Motor neuron (in vitro differentiated cells): ENCODE results near the gene RSAD2. TPM values are rescaled to one million over a fixed set of nuclear protein-coding genes. Genes with fewer than 3 reads are reported as not detected.
"Not testable (repeated sequence)": the region's sequence is repeated elsewhere in the genome, so short reads cannot be mapped to it uniquely, and the experiment has no call there.

ENCODE experiments used
- ATAC-seq, 8 experiments: fragments of 200-7000 bp; cut with Tn5 transposase; replicated peaks in 6 of 8; 2 replicates each; pipeline ENCODE4 v1.8.0; 2021; ENCODE audit warnings: mild to moderate bottlenecking in 8 of 8, moderate library complexity in 8 of 8
- H3K27ac ChIP-seq, 2 donors: fragments of 250-450 bp; sonication (Bioruptor Pico); 2 replicates each; pipeline ENCODE4 v1.9.0; 2021; ENCODE audit warnings: antibody characterized with exemption in 2 of 2, mild to moderate bottlenecking in 2 of 2, moderate library complexity in 1 of 2
- H3K4me1 ChIP-seq, 2 donors: fragments of 250-450 bp; sonication (Bioruptor Pico); replicated peaks in 1 of 2; 2 replicates each; pipeline ENCODE4 v1.6.1; 2021; ENCODE audit warnings: antibody characterized with exemption in 2 of 2, mild to moderate bottlenecking in 2 of 2, moderate library complexity in 1 of 2
- H3K4me3 ChIP-seq, 5 donors: fragments of 250-450 bp; sonication (Bioruptor Pico); 2 replicates each; pipeline ENCODE4 v1.9.0; 2021; ENCODE audit warnings: antibody characterized with exemption in 5 of 5, mild to moderate bottlenecking in 5 of 5, moderate library complexity in 4 of 5
- WGBS, 10 experiments: fragments of 450-650 bp; shearing (Covaris generic); methylation state at CpG; one replicate each; pipeline ENCODE4 v1.0.0; 2022; 5-methylcytosine and 5-hydroxymethylcytosine counted together
- in situ Hi-C, 9 experiments: fragments of 400-800 bp; cut with MboI; loops; one replicate each; pipeline ENCODE4 v1.15.0; 2021; ENCODE audit warnings: low sequenced_read_pairs in 9 of 9, low pct_unique_long_range_greater_than_20kb in 2 of 9; ENCODE audit not compliant: unreplicated experiment in 9 of 9
- total RNA-seq, 8 experiments: library from RNA; unstranded; fragments of 300-600 nt; gene quantifications; 2 replicates each; pipeline versions ENCODE4 v1.2.3 to v1.2.4, GENCODE V29; 2022

The RSAD2 gene
- total RNA-seq, 8 experiments from 2014 or later = 0.27 to 10.2 (median 1.1) TPM

DNA sequence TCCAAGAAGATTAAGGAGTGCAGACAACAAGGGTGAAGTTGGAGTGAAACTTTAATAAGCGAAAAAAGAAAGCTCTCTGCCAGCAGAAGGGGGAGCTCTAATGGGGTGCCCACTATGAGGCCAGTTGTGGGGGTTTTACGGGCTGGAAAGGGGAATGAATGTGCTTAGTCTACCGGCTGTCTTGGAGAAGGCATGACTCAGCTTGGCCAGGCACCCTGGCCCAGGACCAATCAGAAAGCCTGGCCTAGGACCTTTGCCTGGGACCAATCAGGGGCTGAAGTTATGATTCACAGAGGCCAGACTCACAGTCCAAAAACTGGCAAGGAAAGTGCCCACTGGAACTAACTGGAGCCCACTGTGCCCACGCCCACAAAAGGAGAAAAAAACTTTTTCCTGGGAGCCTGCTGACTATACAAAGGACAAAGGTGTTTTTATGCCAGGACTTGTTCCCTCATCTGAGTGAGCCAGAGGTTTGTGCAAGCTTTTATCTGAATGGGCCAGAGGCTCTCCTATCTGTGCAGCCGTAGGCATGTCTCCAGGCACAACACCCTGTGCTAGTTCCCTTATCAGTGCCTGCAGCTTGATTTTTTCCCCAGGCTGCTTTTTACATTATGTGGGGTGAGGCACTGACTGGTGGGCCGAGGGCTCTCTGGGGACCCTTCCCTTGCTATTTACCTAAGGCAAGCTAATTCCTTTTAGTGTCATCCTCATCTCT is 30.5 kb upstream of the RSAD2 start:
- ATAC-seq = no peak
- Histone ChIP-seq H3K4me1 (no peaks in the 10 kb centered on the region), H3K4me3 (no peak overlapping the region), H3K27ac (no peak overlapping the region)
- in situ Hi-C loops = no loop called here
- 20 to 81% (median 57%) methylated on average over 1 to 6 of the region's 6 CpGs; no CpG with 5 or more reads in 2 of the 10 experiments for WGBS, 10 experiments

DNA sequence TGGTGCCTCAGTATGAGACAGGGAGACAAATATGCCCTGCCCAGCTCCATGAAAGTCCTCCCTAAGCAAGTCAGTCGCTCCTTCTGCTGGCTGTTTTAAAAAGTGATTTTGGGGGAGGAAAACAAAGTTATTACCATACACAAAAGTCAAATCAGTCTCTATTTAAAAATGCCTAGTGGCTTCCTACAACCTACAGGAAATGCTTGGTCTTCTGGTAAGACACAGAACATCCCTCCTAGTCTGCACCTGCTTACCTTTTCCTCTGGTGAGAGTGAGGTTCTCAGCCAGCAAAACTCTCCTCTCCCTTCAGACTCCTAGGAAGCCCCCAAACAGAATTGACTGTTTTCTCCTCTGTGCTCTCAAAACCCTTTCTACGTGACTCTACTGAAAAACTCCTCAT is 25.4 kb upstream of the RSAD2 start:
- Histone ChIP-seq H3K27ac (no peak overlapping the region), H3K4me1 (no peaks in the 10 kb centered on the region), H3K4me3 (no peak overlapping the region)
- in situ Hi-C loops = no loop called here
- 20 to 100% (median 80%) methylated on average over 1 to 2 of the region's 2 CpGs; no CpG with 5 or more reads in 3 of the 10 experiments for WGBS, 10 experiments
- ATAC-seq = no peak

DNA sequence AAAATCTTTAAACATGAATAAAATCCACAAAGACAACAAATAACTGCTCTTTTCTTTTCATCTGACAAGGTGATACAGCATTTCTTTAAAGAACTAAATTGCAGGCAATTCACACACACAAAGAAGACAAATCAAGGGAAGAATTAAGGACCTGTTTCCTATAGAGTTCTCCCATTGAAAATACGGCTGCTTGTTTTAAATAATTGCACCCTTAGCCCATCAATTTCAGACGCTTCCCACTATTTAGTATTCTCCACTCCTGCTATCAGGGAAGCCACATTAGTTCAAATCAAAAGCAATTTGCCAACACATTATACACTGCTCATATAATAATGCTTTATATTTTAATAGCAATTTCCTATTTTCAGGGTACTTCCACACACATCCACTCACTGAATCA is 23.2 kb upstream of the RSAD2 start:
- no peak overlapping the region for H3K4me3 ChIP-seq
- 27 to 80% (median 57%) methylated on average over 1 to 2 of the region's 2 CpGs; no CpG with 5 or more reads in 1 of the 10 experiments for WGBS, 10 experiments
- no peak overlapping the region for H3K27ac ChIP-seq
- H3K4me1 ChIP-seq = no peaks in the 10 kb centered on the region
- in situ Hi-C loops = no loop called here
- ATAC-seq = no peak

DNA sequence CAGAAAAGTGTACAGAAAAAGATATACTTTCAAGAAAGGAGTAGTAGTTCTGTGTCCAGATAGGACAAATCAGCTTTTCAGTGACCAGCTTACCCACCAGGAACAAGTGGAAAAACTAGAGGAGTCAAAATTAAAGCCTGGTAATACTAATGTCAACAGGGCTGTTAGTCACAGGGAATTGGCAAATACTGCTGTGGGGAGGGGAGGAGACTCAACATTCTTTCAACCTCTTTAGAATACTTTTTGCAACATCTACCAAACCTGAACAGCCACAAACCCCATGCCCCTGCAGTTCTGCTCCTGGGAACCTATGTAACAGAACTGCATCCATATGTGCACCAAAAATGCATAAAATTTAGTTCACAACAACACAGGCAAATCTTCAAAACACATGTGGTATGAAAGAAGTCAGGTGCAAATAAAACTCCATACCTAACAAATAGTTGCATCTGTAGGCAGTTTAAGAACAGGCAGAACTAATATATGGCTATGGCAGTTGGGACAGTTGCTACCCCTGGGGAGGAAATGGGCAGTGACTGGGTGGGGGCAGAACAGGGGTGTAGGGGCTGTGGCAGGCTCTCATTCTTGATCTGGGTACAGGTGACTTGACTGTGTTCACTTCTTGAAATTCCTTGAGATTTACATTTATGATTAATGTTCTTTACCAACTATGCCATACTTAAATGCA is 21.6 kb upstream of the RSAD2 start:
- H3K4me3 ChIP-seq = no peak overlapping the region
- peak in 1 of 8 experiments; percentile 48 for ATAC-seq
- H3K27ac ChIP-seq = no peak overlapping the region
- H3K4me1 ChIP-seq = no peaks in the 10 kb centered on the region
- in situ Hi-C loops = no loop called here

DNA sequence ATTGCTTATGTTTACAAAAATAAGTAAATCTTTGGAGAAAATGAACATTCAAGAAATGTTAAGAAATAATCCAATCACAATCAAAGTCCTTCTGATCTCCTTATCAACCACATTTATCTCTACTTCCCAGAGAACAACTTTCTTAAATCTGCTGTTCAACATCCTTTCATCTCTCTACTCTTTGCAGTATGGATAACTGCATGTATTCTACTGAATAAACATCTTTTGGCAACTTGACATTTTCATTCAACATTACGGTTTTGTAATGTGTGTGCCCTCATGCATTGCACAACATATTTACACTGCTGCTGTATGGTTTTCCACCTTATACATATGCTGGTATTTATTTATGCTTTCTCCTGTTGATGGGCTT is 21.0 kb upstream of the RSAD2 start:
- in situ Hi-C loops = no loop called here
- Histone ChIP-seq H3K4me3 (no peak overlapping the region), H3K27ac (no peak overlapping the region), H3K4me1 (no peaks in the 10 kb centered on the region)
- 14 to 100% (median 82%) methylated on average over 1 of the region's 1 CpG; no CpG with 5 or more reads in 4 of the 10 experiments for WGBS, 10 experiments
- ATAC-seq = peak in 1 of 8 experiments; percentile 22

DNA sequence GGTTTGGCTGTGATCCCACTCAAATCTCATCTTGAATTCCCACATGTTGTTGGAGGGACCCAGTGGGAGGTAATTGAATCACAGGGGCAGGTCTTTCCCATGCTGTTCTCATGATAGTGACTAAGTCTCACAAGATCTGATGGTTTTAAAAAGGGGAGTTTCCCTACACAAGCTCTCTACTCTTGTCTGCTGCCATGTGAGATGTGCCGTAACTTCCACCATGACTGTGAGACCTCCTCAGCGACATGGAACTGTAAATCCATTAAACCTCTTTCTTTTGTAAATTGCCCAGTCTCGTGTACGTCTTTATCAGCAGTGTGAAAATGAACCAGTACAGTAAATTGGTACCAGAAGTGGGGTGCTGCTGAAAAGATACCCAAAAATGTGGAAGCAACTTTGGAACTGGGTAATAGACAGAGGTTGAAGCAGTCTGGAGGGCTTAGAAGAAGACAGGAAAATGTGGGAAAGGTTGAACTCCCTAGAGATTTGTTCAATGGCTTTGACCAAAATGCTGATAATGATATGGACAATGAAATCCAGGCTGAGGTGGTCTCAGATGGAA is 19.0 kb upstream of the RSAD2 start:
- ATAC-seq, in situ Hi-C loops, H3K27ac ChIP-seq, H3K4me3 ChIP-seq, H3K4me1 ChIP-seq: not testable (repeated sequence)
- 47 to 100% (median 84%) methylated on average over 2 to 4 of the region's 4 CpGs; no CpG with 5 or more reads in 4 of the 10 experiments for WGBS, 10 experiments

DNA sequence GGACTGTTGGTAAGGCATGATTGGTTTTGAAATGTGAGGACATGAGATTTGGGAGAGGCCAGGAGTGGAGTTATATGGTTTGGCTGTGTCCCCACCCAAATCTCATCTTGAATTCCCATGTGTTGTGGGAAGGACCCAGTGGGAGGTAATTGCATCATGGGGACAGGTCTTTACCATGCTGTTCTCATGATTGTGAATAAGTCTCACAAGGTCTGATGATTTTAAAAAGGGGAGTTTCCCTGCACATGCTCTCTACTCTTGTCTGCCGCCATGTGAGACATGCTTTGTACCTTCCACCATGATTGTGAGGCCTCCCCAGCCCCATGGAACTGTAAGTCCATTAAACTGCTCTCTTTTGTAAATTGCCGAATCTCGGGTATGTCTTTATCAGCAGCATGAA is 17.3 kb upstream of the RSAD2 start:
- Histone ChIP-seq H3K4me1 (peaks cover 9% of the 10 kb centered on the region in 2 donors), H3K4me3 (no peak overlapping the region), H3K27ac (no peak overlapping the region)
- ATAC-seq = no peak
- in situ Hi-C loops = no loop called here
- 0 to 84% (median 77%) methylated on average over 1 to 3 of the region's 3 CpGs; no CpG with 5 or more reads in 3 of the 10 experiments for WGBS, 10 experiments

DNA sequence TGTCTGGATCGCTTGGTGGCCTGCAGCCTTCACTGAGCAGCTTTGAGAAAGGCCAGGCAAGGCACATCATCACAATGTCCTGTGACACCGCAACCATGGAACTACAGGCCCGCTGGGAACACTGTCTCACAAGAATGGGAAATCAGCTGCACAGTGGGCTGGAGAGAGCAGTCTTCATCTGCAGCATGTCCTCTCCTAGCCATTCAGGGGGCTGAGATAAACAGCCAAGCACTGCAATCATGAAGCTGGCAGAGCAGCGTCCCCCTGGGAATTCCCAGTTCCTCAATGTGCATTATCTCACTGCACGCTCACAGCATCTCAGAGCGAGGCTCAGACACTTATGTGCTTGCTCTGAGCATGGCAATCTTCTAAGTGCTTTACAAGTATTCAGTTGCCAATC is 13.8 kb upstream of the RSAD2 start:
- Histone ChIP-seq H3K4me1 (peaks cover 9% of the 10 kb centered on the region in 2 donors), H3K4me3 (no peak overlapping the region), H3K27ac (peak overlapping the region; percentile 25 to 42)
- WGBS, 10 experiments = 60 to 100% (median 85%) methylated on average over 1 to 4 of the region's 6 CpGs; no CpG with 5 or more reads in 2 of the 10 experiments
- ATAC-seq = peak in 5 of 8 experiments; percentile 51 to 72 (median 65)
- in situ Hi-C loops = no loop called here

DNA sequence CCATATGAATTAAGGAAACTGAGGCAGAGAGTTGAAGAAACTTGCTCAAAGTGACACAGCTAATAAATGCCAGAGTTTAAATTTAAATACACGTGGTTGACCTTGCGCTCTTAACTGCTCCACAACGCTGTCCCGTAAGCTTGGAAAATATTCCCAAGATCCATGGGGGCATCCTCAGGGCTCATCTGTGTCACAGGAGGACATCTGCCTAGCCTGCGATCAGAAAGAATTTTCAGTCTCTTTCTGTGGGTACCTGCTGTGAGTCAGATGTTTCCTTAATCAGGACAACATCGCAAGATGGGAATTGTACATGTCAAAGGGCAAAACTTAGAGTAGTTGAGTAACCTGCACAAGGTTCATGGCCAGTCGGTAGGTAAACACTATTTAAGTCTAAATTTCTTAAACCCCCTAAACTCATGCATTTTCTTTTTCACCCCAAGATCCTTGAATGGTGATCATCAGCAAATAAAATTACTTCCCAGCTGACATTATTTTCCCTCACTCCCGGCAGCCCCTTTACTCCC is 13.3 kb upstream of the RSAD2 start:
- in situ Hi-C loops = no loop called here
- ATAC-seq = no peak
- Histone ChIP-seq H3K4me3 (no peak overlapping the region), H3K4me1 (peaks cover 9% of the 10 kb centered on the region in 2 donors), H3K27ac (no peak overlapping the region)
- 63 to 85% (median 78%) methylated on average over 4 to 7 of the region's 8 CpGs; no CpG with 5 or more reads in 2 of the 10 experiments for WGBS, 10 experiments

DNA sequence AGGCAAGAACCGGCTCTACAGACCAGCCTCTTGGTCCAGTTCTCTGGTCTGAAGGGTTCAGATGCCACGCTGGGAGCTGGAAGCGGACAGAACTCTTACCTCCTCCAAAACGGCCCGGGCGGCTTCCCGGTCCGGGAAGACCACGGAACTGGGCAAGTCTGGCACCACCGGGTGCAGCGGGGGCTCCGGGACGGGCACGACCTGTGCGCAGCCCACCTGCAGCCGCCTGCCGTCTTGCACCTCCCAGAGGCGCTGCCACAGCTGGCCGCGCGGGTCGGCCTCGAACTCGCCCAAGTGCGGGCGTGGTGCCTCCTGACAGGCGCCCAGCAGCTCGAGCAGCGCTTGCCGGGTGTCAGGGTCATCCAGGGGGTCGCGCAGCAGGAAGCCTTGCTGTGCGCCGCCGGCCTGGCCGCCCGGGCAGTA is 12.6 kb upstream of the RSAD2 start:
- Histone ChIP-seq H3K4me3 (peak overlapping the region; percentile 39 to 61 (median 54)), H3K4me1 (peaks cover 9% of the 10 kb centered on the region in 2 donors), H3K27ac (no peak overlapping the region)
- WGBS, 10 experiments = 13 to 51% (median 16%) methylated on average over 4 to 11 of the region's 37 CpGs; no CpG with 5 or more reads in 3 of the 10 experiments
- no peak for ATAC-seq
- in situ Hi-C loops = no loop called here

DNA sequence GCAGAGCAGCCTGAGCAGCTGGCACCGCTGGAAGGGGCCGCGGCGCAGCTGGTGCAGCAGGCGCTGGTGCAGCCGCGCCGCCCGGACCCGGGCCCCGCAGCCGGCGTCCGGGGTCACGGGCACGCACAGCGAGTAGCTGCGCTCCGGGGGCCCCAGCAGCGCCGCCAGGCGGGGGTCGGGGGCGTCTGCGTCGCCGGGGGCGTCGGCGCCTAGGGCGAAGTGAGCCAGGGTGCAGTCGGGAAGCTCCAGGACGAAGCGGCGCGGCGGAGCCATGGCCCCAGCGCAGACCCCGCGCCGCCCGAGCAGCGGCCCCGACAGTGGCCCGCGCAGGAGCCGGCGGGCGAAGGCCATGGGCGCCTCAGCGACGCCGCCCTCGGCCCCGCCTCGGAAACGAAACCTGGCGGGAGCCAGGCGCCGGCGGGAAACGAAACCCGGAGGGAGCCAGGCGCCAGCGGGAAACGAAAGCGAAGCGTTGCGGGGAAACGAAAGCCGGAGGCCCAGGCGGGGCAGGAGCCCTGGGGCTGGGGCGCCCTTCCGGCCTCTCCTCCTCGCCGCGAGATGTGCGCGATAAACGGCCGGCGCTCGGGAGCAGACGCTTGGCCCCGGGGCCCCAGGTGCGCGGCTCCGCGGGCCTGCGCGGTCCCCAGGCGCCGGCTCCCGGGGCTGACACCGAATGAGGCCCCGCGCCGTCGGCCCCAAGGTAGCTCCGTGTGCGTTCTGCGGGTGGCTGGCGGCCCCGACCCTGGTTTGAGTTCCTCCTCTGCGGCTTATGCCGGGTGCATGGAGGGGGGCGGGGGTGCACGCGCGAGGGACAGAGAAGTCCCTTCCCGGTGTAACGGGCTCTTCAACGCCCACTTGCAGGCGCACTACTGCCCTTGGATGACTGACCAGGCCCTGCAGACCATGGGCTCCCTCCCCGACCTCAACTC is 12.0 kb upstream of the RSAD2 start, which contains the start of gene CMPK2:
TSS of gene CMPK2 (minus strand) at position 562 of the 929 bp plus-strand sequence. CDS start at position 351, 211 bp downstream.
- ATAC-seq = peak; percentile 70 to 88 (median 75)
- peaks cover 9% of the 10 kb centered on the region in 2 donors for H3K4me1 ChIP-seq
- H3K27ac ChIP-seq = peak within 1 kb of the TSS in 1 of 2 donors; percentile 59
- H3K4me3 ChIP-seq = peak within 1 kb of the TSS; percentile 39 to 61 (median 54)
- in situ Hi-C loops = no loop called here
- WGBS, 10 experiments = 0 to 20% (median 0%) methylated on average over 1 to 26 of the region's 115 CpGs; no CpG with 5 or more reads in 5 of the 10 experiments

DNA sequence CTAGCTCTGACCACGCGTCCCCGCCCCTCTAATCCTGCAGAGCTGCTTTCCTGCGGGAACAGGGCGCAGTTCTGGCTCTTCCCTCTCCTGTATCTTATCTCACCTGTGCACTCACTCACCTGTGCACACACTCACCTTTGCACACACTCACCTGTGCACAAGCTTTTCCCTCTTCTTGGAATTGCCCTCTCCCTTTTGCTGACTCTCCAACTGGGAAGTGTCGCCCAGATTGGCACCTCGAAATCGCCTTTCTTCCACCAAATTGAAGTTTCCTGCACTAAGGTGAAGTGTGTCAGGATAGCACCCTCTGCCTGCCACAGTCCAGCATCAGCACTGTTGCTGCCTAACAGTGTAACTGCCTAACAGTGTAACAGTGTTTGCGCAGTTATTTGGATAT is 11.3 kb upstream of the RSAD2 start:
- in situ Hi-C loops = no loop called here
- Histone ChIP-seq H3K27ac (no peak overlapping the region), H3K4me1 (peaks cover 9% of the 10 kb centered on the region in 2 donors), H3K4me3 (peak overlapping the region; percentile 39 to 61 (median 54))
- peak; percentile 5 to 57 (median 44) for ATAC-seq
- WGBS, 10 experiments = 4 to 67% (median 31%) methylated on average over 1 to 5 of the region's 9 CpGs; no CpG with 5 or more reads in 2 of the 10 experiments
